Measurements from ENCODE around the gene AKT3. TPM values are rescaled to one million over a fixed set of nuclear protein-coding genes. Genes with fewer than 3 reads are reported as not detected.

The AKT3 gene
- total and polyA plus RNA-seq, 2 experiments from 2014 or later: 3.5 to 23.4 TPM

DNA sequence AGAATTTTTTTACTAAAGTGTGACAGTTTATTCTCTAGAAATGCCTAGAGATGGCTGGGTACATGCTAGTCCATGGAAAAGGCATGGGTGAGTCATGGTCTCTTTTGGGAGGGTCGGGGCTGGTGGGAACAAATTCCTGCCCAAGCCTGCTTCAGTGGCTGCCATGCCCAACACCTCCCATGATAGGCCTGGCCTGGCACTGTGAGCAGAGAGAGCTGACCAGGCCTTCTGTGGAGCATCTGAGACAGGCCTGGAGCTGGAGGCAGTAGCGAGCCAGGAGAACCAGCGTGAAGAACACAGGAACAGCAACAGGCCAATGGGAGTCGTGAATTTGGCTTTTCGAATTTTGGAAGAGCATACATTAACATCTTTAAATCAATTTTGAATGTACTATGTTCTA lies 385.0 kb downstream of the AKT3 start:
- TF ChIP-seq, protein P1, sequence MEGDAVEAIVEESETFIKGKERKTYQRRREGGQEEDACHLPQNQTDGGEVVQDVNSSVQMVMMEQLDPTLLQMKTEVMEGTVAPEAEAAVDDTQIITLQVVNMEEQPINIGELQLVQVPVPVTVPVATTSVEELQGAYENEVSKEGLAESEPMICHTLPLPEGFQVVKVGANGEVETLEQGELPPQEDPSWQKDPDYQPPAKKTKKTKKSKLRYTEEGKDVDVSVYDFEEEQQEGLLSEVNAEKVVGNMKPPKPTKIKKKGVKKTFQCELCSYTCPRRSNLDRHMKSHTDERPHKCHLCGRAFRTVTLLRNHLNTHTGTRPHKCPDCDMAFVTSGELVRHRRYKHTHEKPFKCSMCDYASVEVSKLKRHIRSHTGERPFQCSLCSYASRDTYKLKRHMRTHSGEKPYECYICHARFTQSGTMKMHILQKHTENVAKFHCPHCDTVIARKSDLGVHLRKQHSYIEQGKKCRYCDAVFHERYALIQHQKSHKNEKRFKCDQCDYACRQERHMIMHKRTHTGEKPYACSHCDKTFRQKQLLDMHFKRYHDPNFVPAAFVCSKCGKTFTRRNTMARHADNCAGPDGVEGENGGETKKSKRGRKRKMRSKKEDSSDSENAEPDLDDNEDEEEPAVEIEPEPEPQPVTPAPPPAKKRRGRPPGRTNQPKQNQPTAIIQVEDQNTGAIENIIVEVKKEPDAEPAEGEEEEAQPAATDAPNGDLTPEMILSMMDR (IDR thresholded peaks at IDR 0.05; ENCODE audit: low read depth, low read length): no peak
- no peaks in the 10 kb centered on the region for H3K4me1 ChIP-seq (ENCODE audit: low read depth)
- H3K36me3 ChIP-seq: no peaks in the 10 kb centered on the region
- H3K4me3 ChIP-seq: no peak overlapping the region
- no peak overlapping the region for H3K27ac ChIP-seq
- H3K27me3 ChIP-seq: no peaks in the 10 kb centered on the region
- H3K9me3 ChIP-seq (ENCODE audit: low read depth): no peaks in the 10 kb centered on the region
- no peak for DNase-seq (ENCODE audit: low read depth in 1 of 2, low spot score in 1 of 2)

DNA sequence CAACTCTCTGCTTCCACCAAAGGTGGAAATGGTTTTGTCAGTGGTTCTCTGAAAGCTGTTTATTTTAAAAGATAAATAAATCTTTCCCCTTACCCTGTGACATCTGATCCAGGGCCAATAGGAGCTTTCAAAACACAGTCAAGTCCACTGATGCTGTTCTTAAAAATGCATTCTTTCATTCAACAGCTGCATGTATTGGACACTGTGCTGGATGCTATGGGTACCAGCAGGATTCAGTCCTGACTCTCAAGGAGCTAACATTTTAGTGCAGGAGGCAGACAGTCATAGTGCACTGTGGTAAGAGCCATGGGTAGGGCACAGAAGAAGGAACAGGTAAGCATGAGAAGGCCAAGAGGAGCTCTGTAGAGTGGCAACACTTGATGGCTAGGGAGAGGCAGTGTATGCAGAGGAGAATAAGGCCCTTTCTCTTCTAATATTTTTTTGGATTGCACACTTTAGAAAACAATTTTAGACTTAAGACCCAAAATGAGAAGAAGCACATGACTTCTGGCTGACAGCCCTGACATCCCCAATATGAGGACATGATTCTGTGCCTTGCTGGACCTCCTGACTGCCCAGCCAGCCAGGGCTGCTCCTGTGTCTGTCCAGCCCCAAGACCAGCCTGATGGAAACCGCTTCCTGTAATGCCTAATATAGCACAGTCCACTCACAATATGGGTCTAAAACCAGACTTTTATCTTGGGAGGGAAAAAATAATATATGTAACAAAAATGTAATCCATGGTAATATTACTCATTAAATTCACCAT lies 386.9 kb downstream of the AKT3 start:
- H3K27ac ChIP-seq: no peak overlapping the region
- TF ChIP-seq, protein P1 (IDR thresholded peaks at IDR 0.05; ENCODE audit: low read depth, low read length): no peak
- H3K36me3 ChIP-seq: no peaks in the 10 kb centered on the region
- no peaks in the 10 kb centered on the region for H3K9me3 ChIP-seq (ENCODE audit: low read depth)
- DNase-seq (ENCODE audit: low read depth in 1 of 2, low spot score in 1 of 2): no peak
- H3K27me3 ChIP-seq: no peaks in the 10 kb centered on the region
- no peaks in the 10 kb centered on the region for H3K4me1 ChIP-seq (ENCODE audit: low read depth)
- H3K4me3 ChIP-seq: no peak overlapping the region

DNA sequence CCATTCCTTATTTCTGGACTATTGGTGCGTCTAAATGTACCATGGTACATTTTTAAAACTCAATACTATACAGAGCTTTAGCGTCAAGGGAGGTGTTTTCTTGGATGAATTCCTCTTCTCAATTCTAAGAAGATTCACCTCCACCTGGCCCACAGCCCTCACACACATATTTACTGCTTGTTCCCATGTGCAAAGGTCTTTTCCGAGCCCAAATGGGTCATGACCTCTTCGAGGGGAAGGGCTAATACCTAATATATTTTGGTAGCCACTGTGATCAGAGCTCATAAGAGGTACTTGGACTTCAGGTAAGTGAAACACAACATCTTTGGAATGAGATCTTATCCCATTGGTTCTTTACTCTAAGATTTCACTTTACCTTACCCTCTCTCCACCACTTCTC lies 388.3 kb downstream of the AKT3 start:
- Histone ChIP-seq H3K27ac (no peak overlapping the region), H3K36me3 (no peaks in the 10 kb centered on the region), H3K4me1 (ENCODE audit: low read depth) (no peaks in the 10 kb centered on the region), H3K9me3 (ENCODE audit: low read depth) (no peaks in the 10 kb centered on the region), H3K4me3 (no peak overlapping the region), H3K27me3 (no peaks in the 10 kb centered on the region)
- DNase-seq (ENCODE audit: low read depth in 1 of 2, low spot score in 1 of 2): no peak
- TF ChIP-seq, protein P1 (IDR thresholded peaks at IDR 0.05; ENCODE audit: low read depth, low read length): no peak

DNA sequence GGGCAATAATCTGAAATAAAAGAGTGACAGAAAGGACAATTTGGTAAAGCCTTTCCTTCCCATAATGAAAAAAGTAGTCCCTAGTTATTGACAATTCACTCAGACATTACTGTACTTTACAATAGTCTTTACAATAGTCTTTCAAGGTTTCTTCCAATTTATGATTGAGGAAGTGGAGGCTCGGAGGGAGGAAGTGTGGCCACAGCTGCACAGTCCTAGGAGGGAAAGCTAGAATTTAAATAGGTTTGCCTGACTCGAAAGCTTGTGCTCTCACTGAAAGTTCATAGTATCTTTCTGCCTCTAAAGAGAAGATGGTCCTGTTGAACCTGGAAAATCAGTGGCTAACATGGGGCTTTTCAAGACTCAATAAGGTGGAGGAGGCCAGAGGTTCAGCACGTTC lies 391.0 kb downstream of the AKT3 start:
- H3K4me1 ChIP-seq (ENCODE audit: low read depth): no peaks in the 10 kb centered on the region
- no peaks in the 10 kb centered on the region for H3K27me3 ChIP-seq
- DNase-seq (ENCODE audit: low read depth in 1 of 2, low spot score in 1 of 2): no peak
- no peak overlapping the region for H3K4me3 ChIP-seq
- no peaks in the 10 kb centered on the region for H3K36me3 ChIP-seq
- no peaks in the 10 kb centered on the region for H3K9me3 ChIP-seq (ENCODE audit: low read depth)
- H3K27ac ChIP-seq: no peak overlapping the region
- TF ChIP-seq, protein P1 (IDR thresholded peaks at IDR 0.05; ENCODE audit: low read depth, low read length): no peak

DNA sequence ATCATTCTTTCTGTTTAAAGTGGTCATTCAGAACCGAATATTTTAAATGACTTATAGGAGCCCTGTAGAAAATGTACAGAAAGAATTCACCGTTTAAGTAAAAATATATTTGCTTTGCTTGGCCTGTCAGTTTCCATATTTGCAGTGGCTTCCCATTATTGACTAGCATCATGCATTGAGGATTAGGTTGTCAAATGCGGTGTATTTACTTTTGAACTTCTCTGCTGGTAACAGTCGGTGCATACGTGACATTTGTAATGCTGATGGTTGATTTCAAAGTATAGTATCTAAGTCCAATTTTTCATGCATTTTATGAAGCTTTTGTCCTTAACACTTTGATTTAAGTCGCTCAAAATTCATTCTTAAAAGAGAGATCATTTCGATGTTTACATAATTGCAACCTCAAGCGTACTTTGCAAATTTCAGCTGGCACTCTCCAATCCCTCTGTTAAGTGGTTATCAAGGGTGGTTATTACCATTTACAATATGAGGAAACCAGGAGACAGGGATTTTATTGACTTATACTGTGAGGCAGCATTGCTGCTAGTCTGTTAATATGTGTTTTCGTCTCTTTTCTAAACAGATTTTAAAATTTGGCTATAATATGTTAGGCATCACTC lies 392.6 kb downstream of the AKT3 start:
- no peaks in the 10 kb centered on the region for H3K27me3 ChIP-seq
- no peak for DNase-seq (ENCODE audit: low read depth in 1 of 2, low spot score in 1 of 2)
- H3K27ac ChIP-seq: no peak overlapping the region
- no peaks in the 10 kb centered on the region for H3K36me3 ChIP-seq
- TF ChIP-seq, protein P1 (IDR thresholded peaks at IDR 0.05; ENCODE audit: low read depth, low read length): no peak
- no peaks in the 10 kb centered on the region for H3K4me1 ChIP-seq (ENCODE audit: low read depth)
- no peaks in the 10 kb centered on the region for H3K9me3 ChIP-seq (ENCODE audit: low read depth)
- no peak overlapping the region for H3K4me3 ChIP-seq

Measured in cardiac muscle cell (in vitro differentiated cells and primary cell).